ENCODE results near the gene SDF4.
"Not testable (repeated sequence)": the region's sequence is repeated elsewhere in the genome, so short reads cannot be mapped to it uniquely, and the experiment has no call there.

SDF4 gene

DNA sequence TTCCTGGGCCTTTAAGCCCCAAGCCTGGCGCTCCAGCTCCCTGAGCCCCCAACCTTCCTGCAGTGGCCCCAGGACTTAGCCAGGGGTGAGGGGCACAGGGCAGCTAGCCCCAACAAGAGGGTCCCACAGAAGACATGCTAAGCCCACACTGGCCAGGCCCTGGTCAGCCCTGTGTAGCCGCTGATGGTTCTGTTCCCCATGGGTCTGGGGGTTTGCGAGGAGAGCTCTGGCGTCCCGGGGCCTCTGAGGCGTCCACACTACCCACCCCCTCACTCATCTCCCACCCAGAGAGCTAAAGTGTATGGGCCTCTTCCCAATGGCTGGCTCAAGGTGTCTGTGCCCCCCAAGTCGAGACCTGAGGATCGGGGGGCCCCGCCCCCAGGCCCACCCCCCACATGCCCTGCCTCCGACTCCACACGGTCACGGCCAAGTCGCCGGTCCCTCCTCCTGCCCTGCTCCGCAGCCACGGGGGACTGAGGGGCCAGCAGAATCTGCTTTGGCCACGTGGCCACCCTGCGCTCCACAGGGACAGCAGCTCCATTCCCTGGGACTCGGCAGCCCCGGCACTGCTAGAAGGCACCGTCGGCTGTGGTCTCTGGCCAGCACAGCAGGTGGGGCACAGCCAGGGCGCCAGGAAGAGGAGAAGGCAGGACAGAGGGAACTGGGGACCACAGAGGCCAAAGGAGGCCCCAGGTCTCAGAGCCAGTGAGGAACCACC lies 33.2 kb downstream of the SDF4 start:
- Histone ChIP-seq H3K4me1 (ENCODE audit: control insufficient read depth in 1 of 2, insufficient read depth in 2 of 2, low read length in 2 of 2) (no peaks in the 10 kb centered on the region), H3K27me3 (ENCODE audit: low read depth, low read length) (no peaks in the 10 kb centered on the region), H3K27ac (ENCODE audit: low read length) (no peak overlapping the region), H3K4me3 (ENCODE audit: low read depth in 1 of 2, low read length in 2 of 2) (no peak overlapping the region), H3K9me3 (ENCODE audit: control insufficient read depth in 1 of 2, low read length in 2 of 2) (peaks cover 3 to 5% of the 10 kb centered on the region in 2 donors), H3K36me3 (ENCODE audit: control insufficient read depth in 1 of 2, insufficient read depth in 2 of 2, low read length in 2 of 2) (no peaks in the 10 kb centered on the region)

DNA sequence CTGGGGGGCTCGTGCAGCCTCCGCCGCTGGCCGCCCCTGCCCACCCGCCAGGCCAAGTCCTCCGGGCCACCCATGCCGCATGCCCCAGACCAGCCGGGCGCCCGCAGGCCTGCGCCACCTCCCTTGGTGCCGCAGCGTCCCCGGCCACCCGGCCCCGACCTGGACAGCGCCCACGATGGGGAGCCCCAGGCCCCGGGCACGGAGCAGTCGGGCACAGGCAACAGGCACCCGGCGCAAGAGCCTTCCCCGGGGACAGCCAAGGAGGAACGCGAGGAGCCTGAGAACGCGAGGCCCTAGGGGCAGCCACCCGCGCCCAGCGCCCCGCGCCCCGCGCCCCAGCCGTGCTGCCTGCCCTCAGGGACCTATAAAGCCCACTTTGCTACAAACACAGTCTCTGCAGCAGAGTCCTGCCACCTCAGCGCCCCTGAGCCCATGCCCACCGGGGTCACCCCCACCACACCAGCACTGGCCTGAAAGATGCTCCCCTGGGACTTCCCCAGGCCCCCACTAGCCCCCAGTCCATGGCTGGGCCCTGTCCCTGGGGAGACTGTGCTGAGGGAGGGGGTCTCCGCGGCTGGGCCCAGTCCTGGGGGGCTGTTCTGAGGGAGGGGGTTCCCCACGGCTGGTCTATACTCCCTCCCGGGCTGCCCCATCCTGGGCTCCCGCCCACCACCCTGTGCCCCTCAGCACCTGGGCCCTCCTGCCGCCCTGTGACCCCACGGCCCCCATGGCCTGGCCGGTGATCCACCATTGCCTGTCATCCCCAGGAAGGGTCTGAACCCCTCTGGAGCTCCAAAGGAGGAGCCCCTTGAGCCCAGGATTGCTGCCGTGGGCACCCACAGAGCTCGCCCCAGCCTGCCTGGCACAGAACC lies 34.0 kb downstream of the SDF4 start:
- Histone ChIP-seq H3K36me3 (ENCODE audit: control insufficient read depth in 1 of 2, insufficient read depth in 2 of 2, low read length in 2 of 2) (no peaks in the 10 kb centered on the region), H3K27me3 (ENCODE audit: low read depth, low read length) (no peaks in the 10 kb centered on the region), H3K4me3 (ENCODE audit: low read depth in 1 of 2, low read length in 2 of 2) (no peak overlapping the region), H3K4me1 (ENCODE audit: control insufficient read depth in 1 of 2, insufficient read depth in 2 of 2, low read length in 2 of 2) (no peaks in the 10 kb centered on the region), H3K9me3 (ENCODE audit: control insufficient read depth in 1 of 2, low read length in 2 of 2) (peaks cover 3 to 5% of the 10 kb centered on the region in 2 donors), H3K27ac (ENCODE audit: low read length) (no peak overlapping the region)

- Histone ChIP-seq H3K27ac (ENCODE audit: low read length) (no peak overlapping the region), H3K4me1 (ENCODE audit: control insufficient read depth in 1 of 2, insufficient read depth in 2 of 2, low read length in 2 of 2) (no peaks in the 10 kb centered on the region), H3K27me3 (ENCODE audit: low read depth, low read length) (no peaks in the 10 kb centered on the region)
Observed at GRCh38 chr1:1197188-1197500, 34.7 kb downstream of the SDF4 start.

GRCh38 chr1:1196431-1197187 lies 35.2 kb downstream of the SDF4 start:
- no peaks in the 10 kb centered on the region for H3K4me1 ChIP-seq (ENCODE audit: control insufficient read depth in 1 of 2, insufficient read depth in 2 of 2, low read length in 2 of 2)
- no peak overlapping the region for H3K4me3 ChIP-seq (ENCODE audit: low read depth in 1 of 2, low read length in 2 of 2)
- no peaks in the 10 kb centered on the region for H3K27me3 ChIP-seq (ENCODE audit: low read depth, low read length)
- H3K36me3 ChIP-seq (ENCODE audit: control insufficient read depth in 1 of 2, insufficient read depth in 2 of 2, low read length in 2 of 2) = no peaks in the 10 kb centered on the region
- no peak overlapping the region for H3K27ac ChIP-seq (ENCODE audit: low read length)
- peaks cover 3 to 5% of the 10 kb centered on the region in 2 donors for H3K9me3 ChIP-seq (ENCODE audit: control insufficient read depth in 1 of 2, low read length in 2 of 2)

More at GRCh38 chr1:1197188-1197500, 34.7 kb downstream of the SDF4 start:
- Histone ChIP-seq H3K4me3 (ENCODE audit: low read depth in 1 of 2, low read length in 2 of 2) (no peak overlapping the region), H3K9me3 (ENCODE audit: control insufficient read depth in 1 of 2, low read length in 2 of 2) (peaks cover 3 to 5% of the 10 kb centered on the region in 2 donors), H3K36me3 (ENCODE audit: control insufficient read depth in 1 of 2, insufficient read depth in 2 of 2, low read length in 2 of 2) (no peaks in the 10 kb centered on the region)

DNA sequence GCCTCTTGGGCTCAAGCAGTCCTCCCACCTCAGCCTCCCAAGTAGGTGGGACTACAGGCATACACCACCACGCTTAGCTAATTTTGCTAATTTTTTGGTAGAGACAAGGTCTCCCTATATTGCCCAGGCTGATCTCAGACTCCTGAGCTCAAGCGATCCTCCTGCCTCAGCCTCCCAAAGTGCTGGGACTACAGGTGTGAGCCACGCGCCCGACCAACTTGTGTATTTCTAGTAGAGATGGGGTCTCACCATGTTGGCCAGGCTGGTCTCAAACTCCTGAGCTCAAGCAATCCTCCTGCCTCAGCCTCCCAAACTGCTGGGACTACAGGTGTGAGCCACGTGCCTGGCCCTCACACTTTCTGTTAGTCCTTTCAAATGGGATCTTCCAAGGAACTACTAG lies 36.1 kb downstream of the SDF4 start:
- not testable (repeated sequence) for H3K27ac ChIP-seq (ENCODE audit: low read length); H3K4me3 ChIP-seq (ENCODE audit: low read depth in 1 of 2, low read length in 2 of 2)

GRCh38 chr1:1194723-1195122 lies 37.1 kb downstream of the SDF4 start:
- Histone ChIP-seq H3K9me3 (ENCODE audit: control insufficient read depth in 1 of 2, low read length in 2 of 2) (peaks cover 3 to 5% of the 10 kb centered on the region in 2 donors), H3K27me3 (ENCODE audit: low read depth, low read length) (no peaks in the 10 kb centered on the region), H3K27ac (ENCODE audit: low read length) (no peak overlapping the region), H3K36me3 (ENCODE audit: control insufficient read depth in 1 of 2, insufficient read depth in 2 of 2, low read length in 2 of 2) (no peaks in the 10 kb centered on the region), H3K4me3 (ENCODE audit: low read depth in 1 of 2, low read length in 2 of 2) (no peak overlapping the region), H3K4me1 (ENCODE audit: control insufficient read depth in 1 of 2, insufficient read depth in 2 of 2, low read length in 2 of 2) (no peaks in the 10 kb centered on the region)

More for the DNA sequence above, 36.1 kb downstream of the SDF4 start:
- H3K9me3 ChIP-seq (ENCODE audit: control insufficient read depth in 1 of 2, low read length in 2 of 2); H3K4me1 ChIP-seq (ENCODE audit: control insufficient read depth in 1 of 2, insufficient read depth in 2 of 2, low read length in 2 of 2); H3K27me3 ChIP-seq (ENCODE audit: low read depth, low read length); H3K36me3 ChIP-seq (ENCODE audit: control insufficient read depth in 1 of 2, insufficient read depth in 2 of 2, low read length in 2 of 2): not testable (repeated sequence)

- Histone ChIP-seq H3K9me3 (ENCODE audit: control insufficient read depth in 1 of 2, low read length in 2 of 2) (peaks cover 3 to 5% of the 10 kb centered on the region in 2 donors), H3K36me3 (ENCODE audit: control insufficient read depth in 1 of 2, insufficient read depth in 2 of 2, low read length in 2 of 2) (no peaks in the 10 kb centered on the region), H3K27ac (ENCODE audit: low read length) (no peak overlapping the region), H3K4me3 (ENCODE audit: low read depth in 1 of 2, low read length in 2 of 2) (no peak overlapping the region), H3K27me3 (ENCODE audit: low read depth, low read length) (no peaks in the 10 kb centered on the region), H3K4me1 (ENCODE audit: control insufficient read depth in 1 of 2, insufficient read depth in 2 of 2, low read length in 2 of 2) (no peaks in the 10 kb centered on the region)
Observed at GRCh38 chr1:1191734-1192133, 40.1 kb downstream of the SDF4 start.

- Histone ChIP-seq H3K4me1 (ENCODE audit: control insufficient read depth in 1 of 2, insufficient read depth in 2 of 2, low read length in 2 of 2) (no peaks in the 10 kb centered on the region), H3K36me3 (ENCODE audit: control insufficient read depth in 1 of 2, insufficient read depth in 2 of 2, low read length in 2 of 2) (no peaks in the 10 kb centered on the region), H3K27ac (ENCODE audit: low read length) (no peak overlapping the region), H3K27me3 (ENCODE audit: low read depth, low read length) (no peaks in the 10 kb centered on the region), H3K9me3 (ENCODE audit: control insufficient read depth in 1 of 2, low read length in 2 of 2) (peaks cover 0 to under 1% of the 10 kb centered on the region in 2 donors), H3K4me3 (ENCODE audit: low read depth in 1 of 2, low read length in 2 of 2) (no peak overlapping the region)
Observed at GRCh38 chr1:1189111-1189510, 42.7 kb downstream of the SDF4 start.

DNA sequence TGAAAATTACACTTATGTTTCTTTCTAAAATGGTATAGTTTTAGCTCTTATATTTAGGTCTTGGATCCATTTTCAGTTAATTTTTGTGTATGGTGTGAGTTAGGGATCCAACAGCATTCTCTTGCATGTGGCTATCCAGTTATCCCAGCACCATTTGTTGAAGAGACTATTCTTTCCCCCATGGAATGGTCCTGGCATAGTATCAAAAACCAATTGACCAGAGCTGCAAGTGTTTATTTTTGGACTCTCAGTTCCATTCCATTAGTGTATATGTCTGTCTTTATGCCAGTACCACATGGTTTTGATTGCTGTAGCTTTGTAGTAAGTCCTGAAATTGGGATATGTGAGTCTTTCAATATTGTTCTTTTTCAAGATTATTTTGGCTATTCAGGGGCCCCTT lies 43.9 kb downstream of the SDF4 start:
- no peaks in the 10 kb centered on the region for H3K4me1 ChIP-seq (ENCODE audit: control insufficient read depth in 1 of 2, insufficient read depth in 2 of 2, low read length in 2 of 2)

GRCh38 chr1:1185101-1185765 lies 46.6 kb downstream of the SDF4 start:
- Histone ChIP-seq H3K4me3 (ENCODE audit: low read depth in 1 of 2, low read length in 2 of 2) (no peak overlapping the region), H3K27ac (ENCODE audit: low read length) (no peak overlapping the region), H3K4me1 (ENCODE audit: control insufficient read depth in 1 of 2, insufficient read depth in 2 of 2, low read length in 2 of 2) (no peaks in the 10 kb centered on the region), H3K27me3 (ENCODE audit: low read depth, low read length) (no peaks in the 10 kb centered on the region), H3K9me3 (ENCODE audit: control insufficient read depth in 1 of 2, low read length in 2 of 2) (no peaks in the 10 kb centered on the region), H3K36me3 (ENCODE audit: control insufficient read depth in 1 of 2, insufficient read depth in 2 of 2, low read length in 2 of 2) (no peaks in the 10 kb centered on the region)

More for the DNA sequence above, 43.9 kb downstream of the SDF4 start:
- Histone ChIP-seq H3K27me3 (ENCODE audit: low read depth, low read length) (no peaks in the 10 kb centered on the region), H3K9me3 (ENCODE audit: control insufficient read depth in 1 of 2, low read length in 2 of 2) (no peaks in the 10 kb centered on the region), H3K4me3 (ENCODE audit: low read depth in 1 of 2, low read length in 2 of 2) (no peak overlapping the region), H3K36me3 (ENCODE audit: control insufficient read depth in 1 of 2, insufficient read depth in 2 of 2, low read length in 2 of 2) (no peaks in the 10 kb centered on the region), H3K27ac (ENCODE audit: low read length) (no peak overlapping the region)
